Head of caudate nucleus (tissue), 42 donors: ENCODE results near the gene LAMA3.

Source experiments
- DNase-seq, 42 donors: peaks; one replicate each; pipeline versions ENCODE4 v3.0.0 to v3.0.0-alpha.2; 2020 to 2021; ENCODE audit warnings: mixed read lengths in 7 of 42
- intact Hi-C: fragments of 100-400 bp; cut with DNase I; formaldehyde crosslinking; loops from one replicate; pipeline ENCODE4 v1.15.0; 2022

The LAMA3 gene, protein sequence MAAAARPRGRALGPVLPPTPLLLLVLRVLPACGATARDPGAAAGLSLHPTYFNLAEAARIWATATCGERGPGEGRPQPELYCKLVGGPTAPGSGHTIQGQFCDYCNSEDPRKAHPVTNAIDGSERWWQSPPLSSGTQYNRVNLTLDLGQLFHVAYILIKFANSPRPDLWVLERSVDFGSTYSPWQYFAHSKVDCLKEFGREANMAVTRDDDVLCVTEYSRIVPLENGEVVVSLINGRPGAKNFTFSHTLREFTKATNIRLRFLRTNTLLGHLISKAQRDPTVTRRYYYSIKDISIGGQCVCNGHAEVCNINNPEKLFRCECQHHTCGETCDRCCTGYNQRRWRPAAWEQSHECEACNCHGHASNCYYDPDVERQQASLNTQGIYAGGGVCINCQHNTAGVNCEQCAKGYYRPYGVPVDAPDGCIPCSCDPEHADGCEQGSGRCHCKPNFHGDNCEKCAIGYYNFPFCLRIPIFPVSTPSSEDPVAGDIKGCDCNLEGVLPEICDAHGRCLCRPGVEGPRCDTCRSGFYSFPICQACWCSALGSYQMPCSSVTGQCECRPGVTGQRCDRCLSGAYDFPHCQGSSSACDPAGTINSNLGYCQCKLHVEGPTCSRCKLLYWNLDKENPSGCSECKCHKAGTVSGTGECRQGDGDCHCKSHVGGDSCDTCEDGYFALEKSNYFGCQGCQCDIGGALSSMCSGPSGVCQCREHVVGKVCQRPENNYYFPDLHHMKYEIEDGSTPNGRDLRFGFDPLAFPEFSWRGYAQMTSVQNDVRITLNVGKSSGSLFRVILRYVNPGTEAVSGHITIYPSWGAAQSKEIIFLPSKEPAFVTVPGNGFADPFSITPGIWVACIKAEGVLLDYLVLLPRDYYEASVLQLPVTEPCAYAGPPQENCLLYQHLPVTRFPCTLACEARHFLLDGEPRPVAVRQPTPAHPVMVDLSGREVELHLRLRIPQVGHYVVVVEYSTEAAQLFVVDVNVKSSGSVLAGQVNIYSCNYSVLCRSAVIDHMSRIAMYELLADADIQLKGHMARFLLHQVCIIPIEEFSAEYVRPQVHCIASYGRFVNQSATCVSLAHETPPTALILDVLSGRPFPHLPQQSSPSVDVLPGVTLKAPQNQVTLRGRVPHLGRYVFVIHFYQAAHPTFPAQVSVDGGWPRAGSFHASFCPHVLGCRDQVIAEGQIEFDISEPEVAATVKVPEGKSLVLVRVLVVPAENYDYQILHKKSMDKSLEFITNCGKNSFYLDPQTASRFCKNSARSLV (N-terminal part only)

DNA sequence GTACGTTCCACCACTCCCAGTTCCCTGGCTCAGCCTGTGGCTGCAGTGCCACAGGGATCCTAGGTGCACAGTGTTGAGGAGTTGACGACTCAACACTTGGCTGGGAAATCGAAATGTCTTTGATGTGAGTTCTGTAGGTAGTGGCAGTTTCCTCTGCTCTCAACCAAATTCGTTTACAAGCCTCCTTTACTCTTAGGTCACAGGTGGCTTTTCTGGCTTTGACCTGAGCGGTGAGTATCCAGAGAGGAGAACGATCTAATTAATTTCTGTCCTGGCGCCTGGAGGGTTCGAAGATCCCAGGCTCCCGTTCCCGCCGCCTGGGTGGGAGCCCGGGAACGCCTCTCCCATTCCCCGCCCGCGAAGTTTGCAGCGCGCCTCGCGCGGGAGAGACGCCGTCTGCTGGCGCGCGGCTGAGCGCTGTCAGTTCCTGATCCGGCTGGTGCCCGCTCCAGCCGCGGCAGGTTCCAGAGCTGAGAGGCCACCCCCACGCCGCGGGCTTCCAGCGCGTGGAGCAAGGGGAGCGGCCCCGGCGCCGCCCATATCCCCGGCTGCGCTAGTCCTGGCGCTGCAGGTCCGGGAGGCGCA is at the start of gene LAMA3:
TSS of gene LAMA3 (plus strand) at position 423 of the 585 bp plus-strand sequence. CDS start 231 bp downstream, outside the sequence.
- intact Hi-C loops, result no loop called here
- peak in 40 of 42 donors; percentile 4 to 76 (median 47) for DNase-seq

DNA sequence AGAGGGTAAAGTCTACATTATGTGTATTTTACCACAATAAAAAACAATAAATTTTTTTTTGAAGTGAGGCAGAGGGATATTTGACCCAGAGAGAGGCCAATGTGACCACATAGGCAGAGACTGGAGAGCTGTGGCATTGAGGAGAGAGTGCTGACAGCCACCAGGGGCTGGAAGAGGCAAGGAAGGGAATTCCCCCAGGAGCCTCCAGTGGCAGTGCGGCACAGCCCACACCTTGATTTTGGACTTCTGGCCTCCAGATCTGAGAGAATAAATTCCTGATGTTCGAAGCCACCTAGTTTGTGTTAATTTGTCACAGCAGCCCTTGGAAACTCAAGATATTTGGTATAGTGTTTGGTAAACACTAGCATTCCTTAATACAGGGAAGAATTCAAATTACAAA is 49.2 kb upstream of the LAMA3 start:
- intact Hi-C loops, result no loop called here

DNA sequence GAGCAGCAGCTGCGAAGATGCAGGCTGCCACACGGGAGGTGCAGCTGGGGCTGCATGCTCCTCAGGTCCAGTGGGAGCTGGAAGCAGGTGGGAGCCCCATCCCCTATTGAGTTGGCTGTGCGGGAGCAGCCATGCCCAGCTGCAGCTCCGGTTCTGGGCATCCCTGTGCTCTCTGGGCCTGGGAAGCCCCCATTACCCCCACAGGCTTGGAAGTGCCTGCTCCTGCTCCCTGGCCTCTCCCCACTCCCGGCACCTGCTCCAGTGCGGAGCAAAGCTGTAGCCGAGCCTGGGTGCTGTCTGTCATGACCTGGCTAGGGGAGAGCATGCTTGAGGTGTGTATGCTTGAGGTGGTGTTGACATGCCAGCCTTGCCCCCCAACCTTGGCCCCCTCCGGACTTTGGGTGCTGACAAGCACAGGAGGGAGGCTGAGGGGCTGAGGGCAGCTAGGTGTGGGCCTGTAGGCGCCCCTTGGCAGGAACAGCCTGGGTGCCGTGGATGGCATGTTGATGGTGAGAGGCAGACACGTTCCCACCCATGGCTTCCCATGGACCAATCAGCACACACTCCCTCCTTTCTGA is 48.0 kb upstream of the LAMA3 start:
- intact Hi-C loops, result no loop called here
- no peak for DNase-seq

More for the DNA sequence above, 49.2 kb upstream of the LAMA3 start:
- no peak for DNase-seq

DNA sequence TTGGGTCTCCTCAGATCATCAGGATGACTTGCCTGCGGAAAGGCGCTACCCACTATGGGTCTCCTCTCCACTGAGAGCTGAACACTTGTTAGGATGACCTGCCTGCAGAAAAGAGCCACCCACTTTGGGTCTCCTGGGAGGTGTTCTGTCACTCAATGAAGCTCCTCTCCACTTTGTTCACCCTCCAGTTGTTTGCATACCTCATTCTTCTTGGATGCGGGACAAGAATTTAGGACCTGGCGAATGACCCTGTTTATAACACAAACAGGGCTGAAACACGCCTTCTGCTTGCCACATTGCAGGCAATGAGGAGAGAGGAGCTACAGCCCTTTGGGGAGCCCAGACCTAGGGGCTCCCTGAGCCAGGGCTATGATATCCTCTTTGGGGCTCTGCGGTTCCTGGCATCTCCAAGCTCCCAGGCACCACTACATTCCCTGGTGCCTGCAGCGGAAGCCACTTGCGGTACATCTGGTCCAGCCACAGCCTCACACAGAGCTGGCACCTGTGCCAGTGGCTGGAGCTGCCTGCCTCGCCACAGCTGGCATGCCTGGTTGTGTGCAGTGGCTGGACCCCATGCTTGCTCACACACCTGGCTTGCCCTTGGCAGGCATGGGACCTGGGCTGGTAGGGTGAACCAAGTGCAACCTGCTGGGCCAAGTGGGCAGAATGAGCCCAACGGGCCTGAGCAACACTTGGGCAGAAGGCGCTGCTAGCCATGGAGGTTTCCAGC is 47.2 kb upstream of the LAMA3 start:
- intact Hi-C loops, result no loop called here
- DNase-seq, result no peak

DNA sequence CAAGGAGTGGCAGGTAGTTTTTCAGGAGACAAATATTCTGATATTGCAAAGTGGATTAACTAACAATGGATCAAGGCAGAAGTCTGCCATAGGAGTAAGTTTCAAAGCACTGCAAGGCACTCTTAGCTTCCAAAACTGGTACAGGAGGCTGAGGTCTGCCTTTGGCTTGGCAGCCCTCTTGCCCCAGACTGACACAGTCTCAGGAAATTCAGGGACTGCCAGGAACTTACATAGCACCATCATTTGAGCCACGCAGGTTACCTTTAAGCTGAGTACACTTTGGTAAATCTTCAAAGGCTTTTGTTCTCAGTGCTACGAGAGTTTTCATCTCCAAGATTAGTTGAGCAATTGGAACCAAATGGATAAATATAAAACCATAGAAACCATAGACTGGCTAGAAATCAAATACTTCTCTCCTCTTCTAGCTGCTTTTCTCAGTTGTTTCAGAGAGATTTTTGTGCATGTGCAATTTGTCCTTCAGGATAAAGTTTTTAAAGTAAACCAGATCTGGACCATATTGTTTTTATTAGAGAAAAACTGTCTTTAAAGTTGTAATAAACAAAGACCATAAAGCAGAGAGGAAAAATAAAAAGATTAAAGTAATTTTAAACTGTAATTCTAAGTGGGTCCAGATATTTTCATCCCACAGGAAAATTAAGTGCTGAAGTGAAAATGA is 45.3 kb upstream of the LAMA3 start:
- intact Hi-C loops, result no loop called here
- DNase-seq, result no peak

DNA sequence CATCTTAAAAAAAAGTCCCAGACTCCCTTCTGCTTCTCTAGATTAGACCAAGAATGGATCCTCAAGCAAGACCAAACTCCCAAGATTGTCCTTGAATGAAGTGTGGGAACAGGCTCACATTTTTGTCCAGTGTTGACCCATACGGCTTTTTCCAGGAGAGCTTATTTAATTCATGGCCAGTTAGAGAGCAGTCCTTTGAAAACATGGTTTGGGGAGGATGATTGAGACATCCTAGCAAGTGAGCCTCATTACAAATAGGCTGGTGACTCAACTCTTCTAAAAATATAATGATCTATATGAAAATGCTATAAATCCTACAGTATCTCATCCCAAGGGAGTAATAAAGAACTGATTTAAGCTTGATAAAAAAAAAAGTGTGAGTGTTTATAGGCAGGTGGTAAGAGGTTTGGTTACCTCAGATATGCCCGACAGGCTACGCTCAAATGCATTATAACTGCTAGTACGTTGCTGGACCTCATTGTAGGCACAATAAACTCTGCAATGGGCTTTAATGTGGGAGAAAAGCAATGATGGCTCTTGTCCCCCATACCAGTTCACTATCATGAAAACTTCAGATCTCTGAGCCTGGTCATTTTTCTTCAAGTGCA is 43.6 kb upstream of the LAMA3 start:
- intact Hi-C loops, result no loop called here
- DNase-seq, result no peak

DNA sequence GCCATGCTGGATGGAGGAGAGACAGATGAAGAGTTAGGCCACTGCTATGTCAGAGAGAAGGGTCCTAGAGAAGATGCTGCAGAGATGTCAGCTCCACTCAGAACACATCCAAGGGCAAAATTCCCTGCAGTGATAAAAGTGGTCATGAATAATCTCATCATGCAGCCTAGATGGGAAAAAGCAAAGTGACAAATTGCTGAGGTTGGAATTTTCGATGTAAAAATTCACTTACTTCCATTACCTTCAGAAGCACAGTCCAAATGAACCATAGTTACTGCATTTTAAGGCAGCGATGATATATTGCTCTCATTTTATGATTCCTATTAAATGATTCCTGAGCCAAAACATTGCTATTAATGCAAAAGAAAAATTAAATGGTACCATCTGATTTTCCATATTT is 43.0 kb upstream of the LAMA3 start:
- no peak for DNase-seq
- intact Hi-C loops, result no loop called here

DNA sequence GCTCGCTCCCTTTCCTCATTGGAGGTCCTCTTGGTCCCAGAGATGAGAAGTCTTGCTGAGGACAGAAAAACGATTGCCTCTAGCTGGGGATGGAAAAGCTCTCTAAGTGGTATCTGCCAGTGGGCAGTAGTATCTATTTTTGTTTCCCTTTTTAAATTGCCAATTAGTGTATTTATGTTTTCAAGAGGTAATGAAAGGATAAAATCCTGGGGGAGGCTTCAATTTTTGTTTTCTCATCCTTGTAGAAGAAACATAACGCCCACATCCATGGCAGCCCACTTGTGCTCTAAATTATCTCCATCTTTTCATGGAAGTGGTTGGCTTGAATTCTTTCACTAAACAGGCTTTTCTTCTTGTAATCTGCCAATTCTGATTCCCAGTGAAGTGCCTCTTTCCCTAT is 40.8 kb upstream of the LAMA3 start:
- intact Hi-C loops, result no loop called here
- DNase-seq, result no peak

DNA sequence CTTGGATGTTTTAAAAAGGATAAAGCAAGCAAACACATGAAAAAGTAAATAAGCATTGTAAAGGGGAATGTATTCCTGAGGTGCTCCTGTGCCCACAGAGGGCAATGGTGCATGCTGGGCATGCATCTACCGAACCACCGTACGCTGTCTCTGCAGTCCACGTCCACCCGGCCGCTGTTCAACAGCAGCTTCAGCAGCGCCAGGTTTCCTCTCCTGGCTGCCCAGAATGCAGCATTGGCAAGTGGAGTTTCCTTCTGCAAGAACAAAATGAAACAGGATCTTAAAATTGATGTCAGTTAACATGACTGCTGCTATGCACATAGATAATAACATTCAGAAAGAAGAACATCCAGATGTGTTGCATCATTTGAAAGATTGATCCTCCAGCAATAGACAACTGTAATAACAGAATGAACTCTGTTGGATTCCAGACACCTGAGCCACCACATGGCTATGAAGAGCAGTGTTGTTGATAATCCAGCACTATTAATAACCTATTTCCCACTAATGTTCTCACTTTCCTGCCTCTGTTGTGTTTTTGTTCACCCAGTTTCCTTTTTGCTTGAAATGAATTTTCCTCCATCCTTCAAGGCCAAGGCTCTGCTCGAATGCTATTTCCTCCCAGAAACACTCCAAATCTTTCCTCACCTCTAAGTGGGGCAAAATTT is 40.2 kb upstream of the LAMA3 start:
- no peak for DNase-seq
- intact Hi-C loops, result no loop called here

DNA sequence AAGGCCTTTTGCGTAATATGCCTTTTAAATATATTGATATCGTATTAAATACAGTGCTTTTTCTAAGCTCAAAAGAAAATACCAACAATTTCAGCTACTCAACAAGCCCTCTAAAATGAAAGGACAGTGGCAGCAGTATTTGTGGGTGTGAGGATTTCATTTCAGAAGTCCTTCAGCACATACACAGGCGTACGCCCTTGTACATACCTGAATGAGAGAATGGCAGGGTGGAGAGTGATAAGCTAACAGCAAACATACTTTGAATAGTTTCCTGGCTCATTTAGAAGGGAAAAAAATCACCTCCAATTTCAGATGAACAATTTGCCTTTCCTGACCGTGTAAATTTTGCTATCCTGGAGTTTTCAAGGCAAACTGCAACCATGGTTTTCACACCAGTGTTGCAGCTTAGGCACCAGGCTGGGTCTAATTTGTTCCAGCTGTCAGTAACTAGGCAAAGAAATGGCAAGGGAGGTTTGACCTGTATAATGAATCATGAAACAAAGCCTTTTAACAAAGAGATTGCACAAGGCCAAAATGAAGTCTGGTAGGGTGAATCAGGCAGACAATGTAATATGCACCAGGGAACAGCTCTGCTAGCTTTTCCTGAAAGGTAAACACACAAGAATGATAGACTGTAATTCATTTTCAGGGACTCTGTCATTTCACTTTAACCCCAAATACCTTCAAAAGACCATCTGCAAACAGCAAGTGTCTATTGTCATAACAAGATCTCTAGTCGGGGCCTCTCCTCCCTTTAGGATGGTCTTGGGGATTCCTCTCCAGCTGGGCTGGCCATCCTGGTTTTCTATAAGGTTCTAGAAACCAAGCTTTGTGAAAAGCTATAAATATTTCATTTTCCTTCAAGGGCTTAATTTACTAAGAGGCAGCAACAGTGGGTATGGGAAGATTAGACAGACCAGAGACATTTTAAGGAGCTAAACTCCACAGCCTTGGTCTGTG is 38.0 kb upstream of the LAMA3 start:
- intact Hi-C loops, result no loop called here

DNA sequence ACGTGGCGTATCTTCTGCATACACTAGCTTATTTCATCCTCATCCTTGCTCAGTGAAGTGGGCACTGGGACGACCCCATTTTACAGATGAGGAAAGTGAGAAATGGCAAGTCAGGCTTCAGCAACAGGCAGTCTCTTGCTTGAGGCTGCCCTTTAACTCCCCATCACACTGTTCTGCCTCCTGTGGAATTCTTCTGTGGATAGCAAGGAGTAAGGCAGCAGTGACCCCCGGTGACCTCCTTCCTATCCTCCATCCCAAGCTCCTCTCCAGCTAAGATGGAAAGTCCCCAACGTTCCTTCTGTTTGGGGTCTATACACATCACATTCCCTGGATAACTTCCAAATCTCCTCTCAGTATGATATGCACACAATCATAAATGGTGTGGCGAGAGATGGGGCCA is 37.0 kb upstream of the LAMA3 start:
- intact Hi-C loops, result no loop called here

More for the DNA sequence above, 38.0 kb upstream of the LAMA3 start:
- no peak for DNase-seq

DNA sequence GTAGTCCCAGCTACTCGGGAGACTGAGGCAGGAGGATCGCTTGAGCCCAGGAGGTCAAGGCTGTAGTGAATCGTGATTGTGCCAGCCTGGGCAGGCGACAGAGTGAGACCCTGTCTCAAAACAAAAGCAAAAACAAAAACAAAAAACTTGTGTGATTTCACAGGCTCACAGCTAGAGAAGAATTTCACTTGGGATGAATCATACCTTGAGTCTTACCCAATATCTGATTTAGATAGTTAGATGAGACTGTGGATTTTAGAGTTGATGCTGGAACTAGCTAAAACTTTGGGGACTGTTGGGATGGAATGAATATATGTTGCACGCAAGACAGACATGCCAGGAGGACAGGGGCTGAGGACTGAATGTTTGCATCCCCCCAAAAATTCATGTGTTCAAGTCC is 31.0 kb upstream of the LAMA3 start:
- intact Hi-C loops, result no loop called here
- no peak for DNase-seq

More for the DNA sequence above, 37.0 kb upstream of the LAMA3 start:
- no peak for DNase-seq

DNA sequence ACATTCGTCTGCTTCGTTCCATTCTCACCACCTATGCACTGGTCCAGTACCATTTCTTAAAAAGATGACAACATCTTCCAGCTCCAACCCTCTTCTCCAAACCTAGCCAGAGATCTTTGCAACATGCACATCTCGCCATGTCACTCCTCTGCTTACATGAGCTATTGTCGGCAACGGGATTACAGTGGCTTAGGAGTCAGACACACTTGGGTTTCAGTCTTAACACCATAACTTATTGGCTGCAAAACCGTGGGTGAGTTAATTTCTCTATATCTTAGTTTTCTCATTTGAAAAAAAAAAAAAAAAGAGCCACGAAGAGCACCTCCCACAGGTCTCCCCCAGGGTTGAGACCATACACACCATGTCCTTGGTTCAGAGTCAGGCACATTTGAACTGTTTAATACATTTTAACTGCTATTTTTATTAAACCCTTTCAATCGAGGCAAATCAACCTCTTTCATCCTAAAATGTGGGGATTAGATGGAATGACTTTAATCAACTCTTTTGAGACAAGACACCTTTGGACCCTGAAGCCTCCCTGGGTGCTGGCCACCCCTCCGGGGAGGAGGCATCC is 27.4 kb upstream of the LAMA3 start:
- intact Hi-C loops, result no loop called here
- no peak for DNase-seq

DNA sequence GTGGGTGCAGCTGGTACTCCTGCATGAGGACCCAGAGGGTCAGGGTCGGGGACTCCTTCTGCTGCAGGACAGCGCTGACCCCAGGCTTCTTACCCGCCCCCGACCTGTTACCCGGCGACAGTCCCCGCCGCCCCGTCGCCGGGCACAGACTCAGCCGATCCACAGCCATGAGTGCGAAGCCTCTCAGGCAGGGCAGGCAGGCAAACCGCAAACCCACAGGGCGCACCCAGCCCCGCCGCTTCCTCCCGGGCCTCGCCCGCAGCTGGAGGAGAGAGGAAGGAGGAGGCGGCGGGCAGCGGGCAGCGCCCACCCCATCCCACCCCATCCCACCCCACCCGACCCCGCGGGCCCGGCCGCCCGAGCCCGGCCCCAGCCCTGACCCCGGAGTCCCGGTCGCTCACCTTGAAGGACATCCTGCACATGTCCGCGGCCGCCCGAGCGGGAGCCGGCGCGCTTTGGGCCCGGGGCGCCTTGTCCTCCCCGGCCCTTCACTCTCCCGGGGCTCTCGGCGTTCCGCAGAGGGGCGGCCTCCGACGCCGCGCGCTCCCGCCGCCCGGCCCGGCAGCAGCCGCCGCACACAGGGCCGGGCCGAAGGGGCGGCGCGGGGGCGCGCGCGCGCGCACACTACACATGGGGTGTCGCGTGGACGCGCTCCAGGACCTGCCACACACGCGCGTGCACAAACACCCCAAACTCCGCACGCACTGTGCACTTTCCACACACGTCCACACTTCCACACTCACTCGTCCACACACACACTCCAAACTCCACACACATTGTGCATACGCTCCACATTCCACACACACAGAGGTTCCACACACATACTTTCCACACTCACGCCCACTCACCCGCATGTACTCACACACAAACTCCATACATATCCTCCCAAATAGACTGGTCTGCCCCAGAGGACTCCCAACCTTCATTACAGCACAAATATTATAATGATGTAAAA is 26.7 kb upstream of the LAMA3 start, which contains the start of gene ANKRD29:
TSS of gene ANKRD29 (minus strand) at position 603 of the 955 bp plus-strand sequence. CDS start at position 422, 181 bp downstream.
- intact Hi-C loops, result no loop called here
- peak in 35 of 42 donors; percentile 5 to 63 (median 28) for DNase-seq
